ENCODE measurements around the gene CDKAL1. TPM values are rescaled to one million over a fixed set of nuclear protein-coding genes. Genes with fewer than 3 reads are reported as not detected.

CDKAL1 gene
- total and polyA plus RNA-seq, 9 of the 15 experiments (the other 6 are each of a cell fraction or from before 2014, with no cell fraction given) = 11.2 to 36.3 (median 20.1) TPM

- TF ChIP-seq MAFG (tag; conservative IDR thresholded peaks at IDR 0.05) (peak; percentile 44; the same call in 1 of the 2 replicates), JUND (IDR thresholded peaks at IDR 0.05; ENCODE audit: borderline replicate concordance, low read depth, low read length) (peak; percentile 36; the same call in 1 of the 2 replicates), JUND (tag; IDR thresholded peaks at IDR 0.05; ENCODE audit: borderline replicate concordance, low read depth, low read length) (no peak), TRIM25 (IDR thresholded peaks at IDR 0.05; ENCODE audit: borderline replicate concordance) (no peak), NFE2 (IDR thresholded peaks at IDR 0.05; ENCODE audit: low read depth) (peak; percentile 68), ZNF3 (CRISPR knock-in tag; IDR thresholded peaks at IDR 0.05) (no peak), TAL1 (IDR thresholded peaks at IDR 0.05) (no peak), ARID1B (IDR thresholded peaks at IDR 0.05) (peak; percentile 70), ZNF146 (CRISPR knock-in tag; IDR thresholded peaks at IDR 0.05; ENCODE audit: unreplicated experiment) (no peak), HNRNPH1 (optimal IDR thresholded peaks at IDR 0.05; ENCODE audit: low read depth, low read length) (no peak), ZNF584 (CRISPR knock-in tag; IDR thresholded peaks at IDR 0.05; ENCODE audit: low read depth) (no peak), ARID3A (IDR thresholded peaks at IDR 0.05; ENCODE audit: borderline replicate concordance, low read depth, low read length) (0 out of 2 replicates have a peak, but pooled peaks have one; percentile 54), SRSF9 (IDR thresholded peaks at IDR 0.05; ENCODE audit: borderline replicate concordance, low read depth, low read length) (no peak), ZNF77 (CRISPR knock-in tag; IDR thresholded peaks at IDR 0.05) (no peak), ETV5 (CRISPR knock-in tag; IDR thresholded peaks at IDR 0.05; ENCODE audit: low read depth) (no peak), ZNF239 (CRISPR knock-in tag; IDR thresholded peaks at IDR 0.05) (no peak), RAD51 (IDR thresholded peaks at IDR 0.05; ENCODE audit: borderline replicate concordance, low read depth) (no peak), HCFC1 (IDR thresholded peaks at IDR 0.05; ENCODE audit: low read depth, low read length) (no peak), ZNF224 (CRISPR knock-in tag; IDR thresholded peaks at IDR 0.05) (no peak), KLF13 (tag; IDR thresholded peaks at IDR 0.05; ENCODE audit: borderline replicate concordance, low read depth) (no peak), RREB1 (CRISPR knock-in tag; IDR thresholded peaks at IDR 0.05) (no peak), ZFP36 (IDR thresholded peaks at IDR 0.05; ENCODE audit: low read depth, low read length, partially characterized antibody) (no peak)
Observed at GRCh38 chr6:21067521-21067920, 533.3 kb downstream of the CDKAL1 start (continued).

Data from K562 (cell line).